Peyer's patch (tissue), 4 donors: ENCODE results near the gene PRSS36. TPM values are rescaled to one million over a fixed set of nuclear protein-coding genes. Genes with fewer than 3 reads are reported as not detected.
A peak's percentile ranks its signal among the peaks of the same experiment; 100 is the strongest.
"Not testable (repeated sequence)": the region's sequence is repeated elsewhere in the genome, so short reads cannot be mapped to it uniquely, and the experiment has no call there.

Experiments used
- DNase-seq, 3 donors: peaks; one replicate each; pipeline ENCODE4 v3.0.0-alpha.2; 2017 to 2019
- H3K27ac ChIP-seq, 4 donors: fragments of 200-600 bp; sonication (generic); one replicate each; pipeline ENCODE4 v1.5.1; 2016 to 2019
- H3K27me3 ChIP-seq, 2 donors: fragments of 200-600 bp; sonication (generic); one replicate each; pipeline ENCODE4 v1.5.1; 2019
- H3K36me3 ChIP-seq, 3 donors: fragments of 200-600 bp; sonication (generic); one replicate each; pipeline ENCODE4 v1.5.1; 2016 to 2019
- H3K4me1 ChIP-seq, 4 donors: fragments of 200-600 bp; sonication (generic); one replicate each; pipeline ENCODE4 v1.5.1; 2016 to 2019
- H3K4me3 ChIP-seq, 4 donors: fragments of 200-600 bp; sonication (generic); 1 replicate in 3 of 4; 2 replicates in 1 of 4; pipeline ENCODE4 v1.5.1; 2016 to 2019; ENCODE audit warnings: mild to moderate bottlenecking in 1 of 4
- H3K9me3 ChIP-seq, 4 donors: fragments of 200-600 bp; sonication (generic); one replicate each; pipeline ENCODE4 v1.5.1; 2016 to 2019; ENCODE audit warnings: mild to moderate bottlenecking in 1 of 4
- POLR2A ChIP-seq, 2 donors: fragments of 450-650 bp; IDR thresholded peaks; one replicate each; pipeline ENCODE4 v1.5.1; 2017; ENCODE audit warnings: antibody characterized with exemption in 2 of 2, mild to moderate bottlenecking in 2 of 2, moderate library complexity in 2 of 2
- total RNA-seq, 4 donors: library from RNA; depleted of rRNA; stranded (reverse); fragments of >200 nt; gene quantifications; one replicate each; pipeline ENCODE4 v1.1.0, GENCODE V29; 2016
- TF ChIP-seq, protein P1 (sequence below), 6 experiments: fragments of 450-650 bp in 4 of 6; fragments of 200-600 bp in 2 of 6; sonication (generic) in 1 of 6; IDR thresholded peaks; one replicate each; pipeline ENCODE4 v1.5.1; 2017 to 2019; ENCODE audit warnings: antibody characterized with exemption in 6 of 6, mild to moderate bottlenecking in 3 of 6, moderate library complexity in 1 of 6

Gene PRSS36
- total RNA-seq, 4 donors from 2014 or later = 26.1 to 31.3 (median 28.2) TPM; not detected in 1

GRCh38 chr16:31108035-31108793, 41.7 kb downstream of the PRSS36 start, which contains the start of gene BCKDK:
Gene BCKDK, plus strand, starts transcription at chr16:31108386. Its CDS starts 838 bp downstream, at chr16:31109224.
- Histone ChIP-seq H3K36me3 (peaks cover 0 to 37% (median 0%) of the 10 kb centered on the region in 3 donors), H3K27me3 (no peaks in the 10 kb centered on the region), H3K4me3 (peak within 1 kb of the TSS; percentile 66 to 98 (median 84)), H3K4me1 (peaks cover 0 to 23% (median 11%) of the 10 kb centered on the region in 4 donors), H3K27ac (peak within 1 kb of the TSS; percentile 77 to 84 (median 82)), H3K9me3 (no peaks in the 10 kb centered on the region)
- DNase-seq = peak; percentile 68 to 89 (median 82)
- peak in 1 of 2 donors; percentile 50 for TF ChIP-seq POLR2A (IDR thresholded peaks at IDR 0.05)
- TF ChIP-seq, protein P1, sequence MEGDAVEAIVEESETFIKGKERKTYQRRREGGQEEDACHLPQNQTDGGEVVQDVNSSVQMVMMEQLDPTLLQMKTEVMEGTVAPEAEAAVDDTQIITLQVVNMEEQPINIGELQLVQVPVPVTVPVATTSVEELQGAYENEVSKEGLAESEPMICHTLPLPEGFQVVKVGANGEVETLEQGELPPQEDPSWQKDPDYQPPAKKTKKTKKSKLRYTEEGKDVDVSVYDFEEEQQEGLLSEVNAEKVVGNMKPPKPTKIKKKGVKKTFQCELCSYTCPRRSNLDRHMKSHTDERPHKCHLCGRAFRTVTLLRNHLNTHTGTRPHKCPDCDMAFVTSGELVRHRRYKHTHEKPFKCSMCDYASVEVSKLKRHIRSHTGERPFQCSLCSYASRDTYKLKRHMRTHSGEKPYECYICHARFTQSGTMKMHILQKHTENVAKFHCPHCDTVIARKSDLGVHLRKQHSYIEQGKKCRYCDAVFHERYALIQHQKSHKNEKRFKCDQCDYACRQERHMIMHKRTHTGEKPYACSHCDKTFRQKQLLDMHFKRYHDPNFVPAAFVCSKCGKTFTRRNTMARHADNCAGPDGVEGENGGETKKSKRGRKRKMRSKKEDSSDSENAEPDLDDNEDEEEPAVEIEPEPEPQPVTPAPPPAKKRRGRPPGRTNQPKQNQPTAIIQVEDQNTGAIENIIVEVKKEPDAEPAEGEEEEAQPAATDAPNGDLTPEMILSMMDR (IDR thresholded peaks at IDR 0.05) = peak in 1 of 6 experiments; percentile 10

- no peaks in the 10 kb centered on the region for H3K27me3 ChIP-seq
- DNase-seq = no peak
- H3K4me3 ChIP-seq = no peak overlapping the region
- H3K27ac ChIP-seq = peak overlapping the region in 1 of 4 donors; percentile 16
- H3K9me3 ChIP-seq = no peaks in the 10 kb centered on the region
- H3K4me1 ChIP-seq = peaks cover 0 to 19% (median 11%) of the 10 kb centered on the region in 4 donors
- TF ChIP-seq, protein P1 (IDR thresholded peaks at IDR 0.05) = no peak
- no peak for TF ChIP-seq POLR2A (IDR thresholded peaks at IDR 0.05)
- peaks cover 0 to 30% (median 0%) of the 10 kb centered on the region in 3 donors for H3K36me3 ChIP-seq
Measured at GRCh38 chr16:31107465-31107867, 42.4 kb downstream of the PRSS36 start.

- peak overlapping the region in 1 of 4 donors; percentile 16 for H3K27ac ChIP-seq
- TF ChIP-seq POLR2A (IDR thresholded peaks at IDR 0.05) = no peak
- TF ChIP-seq, protein P1 (IDR thresholded peaks at IDR 0.05) = no peak
- H3K36me3 ChIP-seq = peaks cover 0 to 23% (median 0%) of the 10 kb centered on the region in 3 donors
- H3K27me3 ChIP-seq = no peaks in the 10 kb centered on the region
- H3K9me3 ChIP-seq = no peaks in the 10 kb centered on the region
- no peak for DNase-seq
- H3K4me3 ChIP-seq = no peak overlapping the region
- peaks cover 0 to 19% (median 11%) of the 10 kb centered on the region in 4 donors for H3K4me1 ChIP-seq
Measured at GRCh38 chr16:31106509-31107464, 43.1 kb downstream of the PRSS36 start.

GRCh38 chr16:31105677-31106213, 44.1 kb downstream of the PRSS36 start:
- Histone ChIP-seq H3K36me3 (peaks cover 0 to 13% (median 0%) of the 10 kb centered on the region in 3 donors), H3K4me3 (peak overlapping the region in 1 of 4 donors; percentile 25), H3K4me1 (peaks cover 0 to 19% (median 11%) of the 10 kb centered on the region in 4 donors), H3K9me3 (no peaks in the 10 kb centered on the region), H3K27me3 (no peaks in the 10 kb centered on the region), H3K27ac (peak overlapping the region in 3 of 4 donors; percentile 23 to 46 (median 32))
- TF ChIP-seq, protein P1 (IDR thresholded peaks at IDR 0.05) = peak; percentile 76 to 86 (median 82)
- TF ChIP-seq POLR2A (IDR thresholded peaks at IDR 0.05) = no peak
- peak; percentile 83 to 92 (median 89) for DNase-seq

- not testable (repeated sequence) for H3K27ac ChIP-seq
Measured at GRCh38 chr16:31100876-31101641, 48.8 kb downstream of the PRSS36 start.

More at GRCh38 chr16:31100876-31101641, 48.8 kb downstream of the PRSS36 start:
- H3K36me3 ChIP-seq, H3K27me3 ChIP-seq, DNase-seq, H3K4me3 ChIP-seq, H3K4me1 ChIP-seq, H3K9me3 ChIP-seq: not testable (repeated sequence)
